ENCODE results near the gene PHF21A.
A peak's percentile ranks its signal among the peaks of the same experiment; 100 is the strongest.

PHF21A gene

GRCh38 chr11:45920531-45921477, 200.4 kb downstream of the PHF21A start:
- no peak overlapping the region for H3K4me3 ChIP-seq (ENCODE audit: low read depth, low read length)
- no peak for DNase-seq (ENCODE audit: low read depth)
- TF ChIP-seq CTCF (conservative IDR thresholded peaks at IDR 0.05; ENCODE audit: low read depth, low read length), result no peak

- no peak for TF ChIP-seq CTCF (conservative IDR thresholded peaks at IDR 0.05; ENCODE audit: low read depth, low read length)
- DNase-seq (ENCODE audit: low read depth), result no peak
- H3K4me3 ChIP-seq (ENCODE audit: low read depth, low read length), result no peak overlapping the region
Measured at GRCh38 chr11:45919806-45920530, 201.3 kb downstream of the PHF21A start.

- peak overlapping the region; percentile 99 for H3K4me3 ChIP-seq (ENCODE audit: low read depth, low read length)
- no peak for DNase-seq (ENCODE audit: low read depth)
- no peak for TF ChIP-seq CTCF (conservative IDR thresholded peaks at IDR 0.05; ENCODE audit: low read depth, low read length)
Measured at GRCh38 chr11:45918962-45919675, 202.1 kb downstream of the PHF21A start.

- TF ChIP-seq CTCF (conservative IDR thresholded peaks at IDR 0.05; ENCODE audit: low read depth, low read length), result no peak
- peak; percentile 78 for DNase-seq (ENCODE audit: low read depth)
- H3K4me3 ChIP-seq (ENCODE audit: low read depth, low read length), result peak overlapping the region; percentile 99
Measured at GRCh38 chr11:45918331-45918941, 202.8 kb downstream of the PHF21A start.

- no peak for TF ChIP-seq CTCF (conservative IDR thresholded peaks at IDR 0.05; ENCODE audit: low read depth, low read length)
- peak; percentile 100 for DNase-seq (ENCODE audit: low read depth)
- H3K4me3 ChIP-seq (ENCODE audit: low read depth, low read length), result peak within 1 kb of the TSS; percentile 99
Measured at GRCh38 chr11:45917623-45918330, 203.5 kb downstream of the PHF21A start, which contains the start of gene PEX16. Gene PEX16 (minus strand): TSS chr11:45917877. CDS start chr11:45917811, 66 bp downstream.

GRCh38 chr11:45917286-45917622, 204.0 kb downstream of the PHF21A start:
- no peak for TF ChIP-seq CTCF (conservative IDR thresholded peaks at IDR 0.05; ENCODE audit: low read depth, low read length)
- no peak for DNase-seq (ENCODE audit: low read depth)
- H3K4me3 ChIP-seq (ENCODE audit: low read depth, low read length), result peak overlapping the region; percentile 99

Measured in choroid plexus epithelial cell (primary cell).